AG04450 (cell line): ENCODE results near the gene SUCLA2. TPM values are rescaled to one million over a fixed set of nuclear protein-coding genes. Genes with fewer than 3 reads are reported as not detected.

ENCODE experiments used
- CTCF ChIA-PET: fragments of 300-600, 350-600 bp; formaldehyde crosslinking; extraction: SDS; loops from one replicate; lab custom pipeline; 2022; ENCODE audit warnings: antibody characterized with exemption, inconsistent platforms; lab: Charles Lee
- POLR2A ChIA-PET: fragments of 350-600 bp; formaldehyde crosslinking; extraction: SDS; loops from one replicate; lab custom pipeline; 2021; ENCODE audit warnings: antibody characterized with exemption, inconsistent platforms; lab: Yijun Ruan, JAX
- DNase-seq: peaks from one replicate; pipeline ENCODE4 v3.0.0-alpha.2; 2011; ENCODE audit warnings: low read depth, low spot score
- H3K27ac ChIP-seq: one replicate; pipeline ENCODE4 v1.5.1; 2012; ENCODE audit warnings: low read depth, low read length, control low read depth
- H3K27me3 ChIP-seq: one replicate; pipeline ENCODE4 v1.6.0; 2012; ENCODE audit warnings: low read length; ENCODE audit not compliant: control insufficient read depth, insufficient read depth
- H3K4me3 ChIP-seq: 2 replicates; pipeline ENCODE4 v1.5.1; 2011; ENCODE audit warnings: mild to moderate bottlenecking, low read depth, low read length, control low read depth
- H3K9me3 ChIP-seq: 2 replicates; pipeline ENCODE4 v1.5.1; 2012; ENCODE audit warnings: low read length; ENCODE audit not compliant: control insufficient read depth, insufficient read depth
- polyA plus RNA-seq: library from polyadenylated mRNA; depleted of rRNA; stranded (reverse); fragments of >200 nt; gene quantifications from 2 replicates; pipeline ENCODE4 v1.2.3, GENCODE V29; 2011
- TF ChIP-seq, protein P1 (sequence below): IDR thresholded peaks from 2 replicates; pipeline ENCODE4 v1.5.1; 2011; ENCODE audit warnings: low read depth, low read length, control low read depth, inconsistent platforms

The SUCLA2 gene
- polyA plus RNA-seq, 1 experiment: 63.5 TPM

- Histone ChIP-seq H3K9me3 (no peaks in the 10 kb centered on the region; the same call in 1 of the 2 replicates), H3K4me3 (no peak overlapping the region), H3K27ac (no peak overlapping the region), H3K27me3 (no peaks in the 10 kb centered on the region)
- ChIA-PET POLR2A (no interaction called here), CTCF (no interaction called here)
- DNase-seq: no peak
- TF ChIP-seq, protein P1, sequence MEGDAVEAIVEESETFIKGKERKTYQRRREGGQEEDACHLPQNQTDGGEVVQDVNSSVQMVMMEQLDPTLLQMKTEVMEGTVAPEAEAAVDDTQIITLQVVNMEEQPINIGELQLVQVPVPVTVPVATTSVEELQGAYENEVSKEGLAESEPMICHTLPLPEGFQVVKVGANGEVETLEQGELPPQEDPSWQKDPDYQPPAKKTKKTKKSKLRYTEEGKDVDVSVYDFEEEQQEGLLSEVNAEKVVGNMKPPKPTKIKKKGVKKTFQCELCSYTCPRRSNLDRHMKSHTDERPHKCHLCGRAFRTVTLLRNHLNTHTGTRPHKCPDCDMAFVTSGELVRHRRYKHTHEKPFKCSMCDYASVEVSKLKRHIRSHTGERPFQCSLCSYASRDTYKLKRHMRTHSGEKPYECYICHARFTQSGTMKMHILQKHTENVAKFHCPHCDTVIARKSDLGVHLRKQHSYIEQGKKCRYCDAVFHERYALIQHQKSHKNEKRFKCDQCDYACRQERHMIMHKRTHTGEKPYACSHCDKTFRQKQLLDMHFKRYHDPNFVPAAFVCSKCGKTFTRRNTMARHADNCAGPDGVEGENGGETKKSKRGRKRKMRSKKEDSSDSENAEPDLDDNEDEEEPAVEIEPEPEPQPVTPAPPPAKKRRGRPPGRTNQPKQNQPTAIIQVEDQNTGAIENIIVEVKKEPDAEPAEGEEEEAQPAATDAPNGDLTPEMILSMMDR: no peak
Observed at GRCh38 chr13:48040896-48041295, 39.8 kb upstream of the SUCLA2 start.

GRCh38 chr13:48040049-48040448, 39.0 kb upstream of the SUCLA2 start:
- Histone ChIP-seq H3K27ac (no peak overlapping the region), H3K4me3 (no peak overlapping the region), H3K27me3 (no peaks in the 10 kb centered on the region), H3K9me3 (no peaks in the 10 kb centered on the region; the same call in 1 of the 2 replicates)
- TF ChIP-seq, protein P1: no peak
- POLR2A ChIA-PET: interaction anchor here (0.7 kb wide), 1 partner anchor 50 kb away, joined by 5 read pairs; no protein-coding TSS in a partner anchor
- DNase-seq: no peak
- CTCF ChIA-PET: interaction anchor here (0.8 kb wide), 1 partner anchor 540 kb away, joined by 3 read pairs; no protein-coding TSS in a partner anchor

DNA sequence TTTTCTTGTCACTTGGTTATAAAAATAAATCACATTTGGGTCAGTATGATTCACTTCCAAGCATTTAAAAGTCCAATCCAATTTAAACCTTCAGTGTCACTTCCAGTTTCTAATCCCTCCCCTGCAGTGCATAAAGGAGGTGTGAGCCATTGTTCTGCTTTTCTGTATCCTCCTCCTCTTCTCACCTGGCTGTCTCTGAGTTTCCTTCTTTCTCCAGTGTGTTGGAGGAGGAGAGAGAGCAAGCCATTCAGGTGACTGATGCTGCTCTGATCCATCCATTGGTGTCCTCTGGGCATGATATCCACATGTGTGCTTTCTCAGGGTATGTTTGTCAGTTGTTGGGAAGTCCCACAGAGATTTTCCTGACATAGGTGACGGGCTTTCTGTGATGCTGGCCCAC, 37.7 kb upstream of the SUCLA2 start:
- Histone ChIP-seq H3K4me3 (no peak overlapping the region), H3K27ac (peak overlapping the region; percentile 13), H3K9me3 (no peaks in the 10 kb centered on the region; the same call in 1 of the 2 replicates), H3K27me3 (no peaks in the 10 kb centered on the region)
- TF ChIP-seq, protein P1: no peak
- no peak for DNase-seq
- ChIA-PET POLR2A (no interaction called here), CTCF (interaction anchor here (0.7 to 3.3 kb wide), 22 partner anchors 9 to 1238 kb away, joined by 3 to 37 read pairs (median 5); partner anchors contain the start of gene MED4)

DNA sequence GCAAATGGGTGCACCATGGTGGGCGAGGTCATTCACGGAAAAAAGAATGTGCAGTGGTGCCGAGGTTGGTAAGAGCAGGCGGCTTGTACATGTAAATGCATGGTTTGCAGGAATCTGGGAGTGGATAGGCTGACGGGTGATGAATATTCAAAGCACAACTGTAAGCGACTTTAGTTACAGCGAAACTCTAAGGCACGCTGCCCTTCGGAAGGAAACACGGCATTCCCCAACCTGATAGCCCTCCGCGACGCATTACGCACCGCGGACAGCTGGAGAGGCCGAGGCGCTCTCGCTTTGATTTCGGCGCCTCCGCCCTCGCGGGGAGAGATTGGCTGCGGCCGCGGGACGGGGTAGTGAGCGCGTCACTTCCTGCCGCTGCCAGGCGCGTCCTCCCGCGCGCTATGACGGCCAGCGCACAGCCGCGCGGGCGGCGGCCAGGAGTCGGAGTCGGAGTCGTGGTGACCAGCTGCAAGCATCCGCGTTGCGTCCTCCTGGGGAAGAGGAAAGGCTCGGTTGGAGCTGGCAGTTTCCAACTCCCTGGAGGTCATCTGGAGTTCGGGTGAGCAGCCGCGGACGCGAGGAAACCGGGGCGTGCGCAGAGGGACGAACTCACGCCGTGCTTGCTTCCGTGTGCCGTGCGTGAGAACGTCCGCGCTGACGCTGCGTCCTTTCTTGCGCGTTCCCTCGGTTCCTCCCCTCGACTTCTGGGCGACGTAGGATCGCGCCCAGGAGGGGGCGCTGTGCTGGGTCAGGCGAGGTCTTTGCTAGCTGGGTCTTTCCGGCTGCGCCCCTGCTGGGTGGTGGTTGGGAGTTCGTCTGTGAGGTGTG, 36.5 kb upstream of the SUCLA2 start, which contains the start of gene NUDT15:
TSS of gene NUDT15 (plus strand) at position 381 of the 828 bp plus-strand sequence. CDS start at position 402, 21 bp downstream.
- H3K27me3 ChIP-seq: no peaks in the 10 kb centered on the region
- H3K9me3 ChIP-seq: peaks cover 1% of the 10 kb centered on the region
- CTCF ChIA-PET: interaction anchor here (0.6 to 3.3 kb wide), 31 partner anchors 10 to 1237 kb away, joined by 3 to 37 read pairs (median 5); partner anchors contain the start of genes MED4 and SUCLA2
- peak; percentile 93 for DNase-seq
- POLR2A ChIA-PET: interaction anchor here (0.6 to 1.5 kb wide), 8 partner anchors 9 to 357 kb away, joined by 3 to 5 read pairs (median 4); partner anchors contain the start of genes MED4 and SUCLA2
- peak within 1 kb of the TSS; percentile 89 for H3K4me3 ChIP-seq
- TF ChIP-seq, protein P1: peak; percentile 98
- H3K27ac ChIP-seq: peak within 1 kb of the TSS; percentile 98
